ENCODE data around the gene CD53.

Gene CD53

GRCh38 chr1:110876748-110877341 is 3.9 kb downstream of the CD53 start:
- no peak for DNase-seq (ENCODE audit: low spot score)

- DNase-seq (ENCODE audit: low spot score): no peak
Measured at GRCh38 chr1:110877364-110877763, 4.4 kb downstream of the CD53 start.

GRCh38 chr1:110877776-110878175 is 4.8 kb downstream of the CD53 start:
- no peak for DNase-seq (ENCODE audit: low spot score)

- no peak for DNase-seq (ENCODE audit: low spot score)
Measured at GRCh38 chr1:110878591-110878990, 5.6 kb downstream of the CD53 start.

- no peak for DNase-seq (ENCODE audit: low spot score)
Measured at GRCh38 chr1:110878993-110879392, 6.0 kb downstream of the CD53 start.

GRCh38 chr1:110879758-110880606 is 7.0 kb downstream of the CD53 start:
- no peak for DNase-seq (ENCODE audit: low spot score)

- DNase-seq (ENCODE audit: low spot score): no peak
Measured at GRCh38 chr1:110880708-110881374, 7.9 kb downstream of the CD53 start.

- DNase-seq (ENCODE audit: low spot score): no peak
Measured at GRCh38 chr1:110888049-110888448, 15.1 kb downstream of the CD53 start.

- no peak for DNase-seq (ENCODE audit: low spot score)
Measured at GRCh38 chr1:110888641-110889040, 15.7 kb downstream of the CD53 start.

GRCh38 chr1:110890474-110891196 is 17.7 kb downstream of the CD53 start:
- no peak for DNase-seq (ENCODE audit: low spot score)

GRCh38 chr1:110893908-110894490 is 21.1 kb downstream of the CD53 start:
- no peak for DNase-seq (ENCODE audit: low spot score)

GRCh38 chr1:110896090-110896489 is 23.1 kb downstream of the CD53 start:
- no peak for DNase-seq (ENCODE audit: low spot score)

- DNase-seq (ENCODE audit: low spot score): no peak
Measured at GRCh38 chr1:110897681-110898080, 24.7 kb downstream of the CD53 start.

GRCh38 chr1:110898734-110899457 is 25.9 kb downstream of the CD53 start:
- no peak for DNase-seq (ENCODE audit: low spot score)

- no peak for DNase-seq (ENCODE audit: low spot score)
Measured at GRCh38 chr1:110899458-110899843, 26.5 kb downstream of the CD53 start.

- no peak for DNase-seq (ENCODE audit: low spot score)
Measured at GRCh38 chr1:110902820-110903463, 30.0 kb downstream of the CD53 start.

- no peak for DNase-seq (ENCODE audit: low spot score)
Measured at GRCh38 chr1:110903853-110904500, 31.0 kb downstream of the CD53 start.

GRCh38 chr1:110912784-110913183 is 39.8 kb downstream of the CD53 start:
- DNase-seq (ENCODE audit: low spot score): no peak

GRCh38 chr1:110914676-110915075 is 41.7 kb downstream of the CD53 start:
- DNase-seq (ENCODE audit: low spot score): no peak

GRCh38 chr1:110915804-110916203 is 42.9 kb downstream of the CD53 start:
- DNase-seq (ENCODE audit: low spot score): no peak

All from left forelimb (tissue), 1 donor.